ENCODE results near the gene PRDX3. TPM values are rescaled to one million over a fixed set of nuclear protein-coding genes. Genes with fewer than 3 reads are reported as not detected.

PRDX3 gene
- total RNA-seq, 1 donor from 2014 or later = 103 TPM

DNA sequence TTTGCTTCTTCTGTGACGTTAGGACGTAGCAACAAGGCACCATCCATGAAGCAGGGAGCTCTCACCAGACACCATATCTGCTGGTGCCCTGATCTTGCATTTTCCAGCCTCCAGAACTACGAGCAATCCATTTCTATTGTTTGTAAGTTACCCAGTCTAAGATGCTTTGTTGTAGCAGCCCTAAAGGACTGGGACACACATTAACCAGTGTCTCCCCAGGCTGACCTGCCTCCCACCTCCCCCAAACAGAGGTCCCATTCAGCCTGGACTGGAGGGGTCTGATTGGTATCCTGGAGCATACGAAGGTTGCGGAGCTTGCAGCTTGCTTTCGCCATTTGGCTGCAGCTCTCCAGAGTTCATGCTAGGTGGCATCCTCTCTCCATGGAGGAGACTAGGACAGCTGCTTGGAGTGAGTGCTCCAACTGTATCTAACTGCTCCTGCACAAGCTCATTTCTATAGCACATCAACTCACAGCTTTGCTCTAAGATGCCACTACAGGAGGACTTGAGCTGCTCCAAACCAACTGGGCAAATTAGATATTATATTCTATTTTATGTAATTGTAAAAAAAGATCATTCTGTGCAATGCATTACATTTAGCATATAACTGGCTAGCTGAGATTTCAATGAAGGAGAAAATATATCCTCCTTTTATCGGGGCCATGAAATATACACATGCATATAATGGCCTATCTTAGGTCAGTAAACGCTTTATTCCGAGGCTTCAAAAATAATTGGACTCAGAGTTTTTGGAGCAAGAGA, 20.8 kb upstream of the PRDX3 start:
- TF ChIP-seq, protein P1, sequence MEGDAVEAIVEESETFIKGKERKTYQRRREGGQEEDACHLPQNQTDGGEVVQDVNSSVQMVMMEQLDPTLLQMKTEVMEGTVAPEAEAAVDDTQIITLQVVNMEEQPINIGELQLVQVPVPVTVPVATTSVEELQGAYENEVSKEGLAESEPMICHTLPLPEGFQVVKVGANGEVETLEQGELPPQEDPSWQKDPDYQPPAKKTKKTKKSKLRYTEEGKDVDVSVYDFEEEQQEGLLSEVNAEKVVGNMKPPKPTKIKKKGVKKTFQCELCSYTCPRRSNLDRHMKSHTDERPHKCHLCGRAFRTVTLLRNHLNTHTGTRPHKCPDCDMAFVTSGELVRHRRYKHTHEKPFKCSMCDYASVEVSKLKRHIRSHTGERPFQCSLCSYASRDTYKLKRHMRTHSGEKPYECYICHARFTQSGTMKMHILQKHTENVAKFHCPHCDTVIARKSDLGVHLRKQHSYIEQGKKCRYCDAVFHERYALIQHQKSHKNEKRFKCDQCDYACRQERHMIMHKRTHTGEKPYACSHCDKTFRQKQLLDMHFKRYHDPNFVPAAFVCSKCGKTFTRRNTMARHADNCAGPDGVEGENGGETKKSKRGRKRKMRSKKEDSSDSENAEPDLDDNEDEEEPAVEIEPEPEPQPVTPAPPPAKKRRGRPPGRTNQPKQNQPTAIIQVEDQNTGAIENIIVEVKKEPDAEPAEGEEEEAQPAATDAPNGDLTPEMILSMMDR (IDR thresholded peaks at IDR 0.05; ENCODE audit: partially characterized antibody, unreplicated experiment) = peak; percentile 44
- H3K27ac Mint-ChIP-seq (ENCODE audit: unreplicated experiment) = peak overlapping the region; percentile 31
- peaks cover 6% of the 10 kb centered on the region for H3K4me1 Mint-ChIP-seq (ENCODE audit: low read depth, unreplicated experiment)
- H3K9me3 Mint-ChIP-seq (ENCODE audit: unreplicated experiment) = peaks cover 5% of the 10 kb centered on the region
- H3K27me3 Mint-ChIP-seq (ENCODE audit: unreplicated experiment) = no peaks in the 10 kb centered on the region
- H3K4me3 Mint-ChIP-seq (ENCODE audit: unreplicated experiment) = no peak overlapping the region
- H3K36me3 Mint-ChIP-seq (ENCODE audit: unreplicated experiment) = no peaks in the 10 kb centered on the region
- DNase-seq = peak; percentile 60

DNA sequence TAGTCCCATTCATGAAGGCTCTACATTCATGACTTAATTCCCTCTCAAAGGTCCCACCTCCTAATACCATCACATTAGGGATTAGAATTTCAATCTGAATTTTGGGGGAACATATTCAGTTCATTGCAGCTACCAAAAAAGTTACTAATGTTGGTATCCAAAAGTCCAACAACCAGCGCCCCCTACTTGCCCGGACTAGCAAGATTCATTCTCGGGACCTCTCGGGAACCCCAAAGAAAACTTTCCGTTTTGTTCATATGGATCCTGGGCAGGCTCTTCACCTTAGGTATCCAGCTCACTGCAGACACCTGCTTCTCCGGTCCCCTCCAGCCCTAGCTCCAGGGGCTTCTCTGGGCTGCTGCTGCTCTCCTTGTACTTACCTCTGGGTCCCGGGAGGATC, 19.8 kb upstream of the PRDX3 start:
- Mint-ChIP-seq H3K4me3 (ENCODE audit: unreplicated experiment) (peak overlapping the region; percentile 32), H3K4me1 (ENCODE audit: low read depth, unreplicated experiment) (peaks cover 6% of the 10 kb centered on the region), H3K27me3 (ENCODE audit: unreplicated experiment) (no peaks in the 10 kb centered on the region), H3K27ac (ENCODE audit: unreplicated experiment) (no peak overlapping the region), H3K9me3 (ENCODE audit: unreplicated experiment) (peaks cover 5% of the 10 kb centered on the region), H3K36me3 (ENCODE audit: unreplicated experiment) (no peaks in the 10 kb centered on the region)
- peak; percentile 31 for DNase-seq
- TF ChIP-seq, protein P1 (IDR thresholded peaks at IDR 0.05; ENCODE audit: partially characterized antibody, unreplicated experiment) = no peak

DNA sequence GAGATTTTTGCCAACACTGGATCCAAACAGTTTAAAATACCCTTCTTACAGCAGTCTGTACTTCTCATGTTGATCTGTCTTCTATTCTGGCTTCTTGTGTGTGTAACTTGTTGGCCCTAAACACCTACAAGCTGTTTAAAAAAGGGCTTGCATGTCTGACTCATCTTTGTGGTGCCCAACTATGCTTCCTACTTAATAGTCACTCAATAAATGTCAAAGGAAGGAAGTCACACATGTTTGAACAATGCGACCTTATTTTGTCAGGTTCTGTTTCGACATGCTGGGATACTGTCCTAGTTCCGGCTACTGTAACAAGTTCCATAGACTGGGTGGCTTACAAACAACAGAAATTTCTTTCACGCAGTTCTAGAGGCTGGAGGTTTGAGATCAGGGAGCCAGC, 19.3 kb upstream of the PRDX3 start:
- DNase-seq = no peak
- peaks cover 6% of the 10 kb centered on the region for H3K4me1 Mint-ChIP-seq (ENCODE audit: low read depth, unreplicated experiment)
- H3K36me3 Mint-ChIP-seq (ENCODE audit: unreplicated experiment) = peaks cover 4% of the 10 kb centered on the region
- H3K9me3 Mint-ChIP-seq (ENCODE audit: unreplicated experiment) = peaks cover 5% of the 10 kb centered on the region
- no peak overlapping the region for H3K27ac Mint-ChIP-seq (ENCODE audit: unreplicated experiment)
- no peaks in the 10 kb centered on the region for H3K27me3 Mint-ChIP-seq (ENCODE audit: unreplicated experiment)
- no peak overlapping the region for H3K4me3 Mint-ChIP-seq (ENCODE audit: unreplicated experiment)
- TF ChIP-seq, protein P1 (IDR thresholded peaks at IDR 0.05; ENCODE audit: partially characterized antibody, unreplicated experiment) = no peak

DNA sequence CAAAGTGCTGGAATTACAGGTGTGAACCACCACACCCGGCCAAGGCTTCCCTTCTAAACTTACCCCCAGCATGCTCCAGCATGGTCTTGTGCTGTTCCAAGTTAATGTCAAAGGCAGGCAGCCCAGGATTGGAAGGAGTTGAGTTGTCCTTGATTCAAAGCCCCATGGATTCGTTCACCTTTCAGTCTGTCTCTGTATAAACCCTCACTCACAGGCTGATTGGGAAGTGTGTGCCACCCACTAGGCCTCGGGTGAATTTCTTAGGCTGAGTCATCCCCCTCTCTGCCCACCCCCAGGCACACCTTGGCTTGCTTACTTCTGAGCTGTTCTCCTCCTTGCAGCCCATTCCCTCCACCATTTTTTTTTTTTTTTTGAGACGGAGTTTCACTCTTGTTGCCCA, 13.3 kb upstream of the PRDX3 start:
- no peak overlapping the region for H3K27ac Mint-ChIP-seq (ENCODE audit: unreplicated experiment)
- H3K9me3 Mint-ChIP-seq (ENCODE audit: unreplicated experiment) = peaks cover 3% of the 10 kb centered on the region
- H3K4me1 Mint-ChIP-seq (ENCODE audit: low read depth, unreplicated experiment) = no peaks in the 10 kb centered on the region
- H3K4me3 Mint-ChIP-seq (ENCODE audit: unreplicated experiment) = no peak overlapping the region
- TF ChIP-seq, protein P1 (IDR thresholded peaks at IDR 0.05; ENCODE audit: partially characterized antibody, unreplicated experiment) = no peak
- DNase-seq = no peak
- H3K27me3 Mint-ChIP-seq (ENCODE audit: unreplicated experiment) = no peaks in the 10 kb centered on the region
- peaks cover 5% of the 10 kb centered on the region for H3K36me3 Mint-ChIP-seq (ENCODE audit: unreplicated experiment)

DNA sequence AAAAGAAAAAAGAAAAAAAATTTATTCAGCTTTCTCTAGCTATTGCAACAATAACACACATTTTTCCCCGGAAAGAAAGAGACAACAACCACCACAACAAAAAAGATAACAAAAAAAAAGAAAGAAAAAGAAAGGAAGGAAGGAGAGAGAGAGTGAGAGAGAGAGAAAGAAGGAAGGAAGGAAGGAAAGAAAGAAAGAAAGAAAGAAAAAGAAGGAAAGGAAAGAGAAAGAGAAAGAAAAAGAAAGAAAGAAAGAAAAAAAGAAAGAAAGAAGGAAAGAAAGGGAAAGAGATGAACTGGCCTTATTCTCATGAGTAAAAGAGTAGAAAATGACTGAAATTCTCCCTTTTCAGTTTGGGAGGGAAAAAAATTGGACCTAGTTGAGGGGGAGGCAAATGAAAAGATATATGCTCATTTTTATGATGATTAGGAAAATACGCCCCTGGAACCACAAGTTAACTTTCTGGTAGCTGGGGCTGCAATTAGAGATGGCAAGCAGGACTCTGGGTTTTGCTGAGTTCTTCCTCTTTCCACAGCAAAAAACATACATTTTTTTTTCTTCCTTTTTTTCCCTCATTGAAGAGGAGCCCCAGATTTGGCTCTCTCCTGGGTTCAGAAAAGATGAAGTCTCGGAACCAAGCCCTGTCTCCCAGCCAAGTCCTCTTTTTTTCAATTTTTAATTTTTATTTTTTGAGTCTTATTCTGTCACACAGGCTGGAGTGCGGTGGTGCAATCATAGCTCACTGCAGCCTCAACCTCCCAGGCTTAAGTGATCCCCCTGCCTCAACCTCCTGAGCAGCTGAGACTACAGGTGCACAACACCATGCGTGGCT, 12.6 kb upstream of the PRDX3 start:
- no peaks in the 10 kb centered on the region for H3K27me3 Mint-ChIP-seq (ENCODE audit: unreplicated experiment)
- H3K9me3 Mint-ChIP-seq (ENCODE audit: unreplicated experiment) = peaks cover 3% of the 10 kb centered on the region
- H3K27ac Mint-ChIP-seq (ENCODE audit: unreplicated experiment) = no peak overlapping the region
- H3K4me3 Mint-ChIP-seq (ENCODE audit: unreplicated experiment) = no peak overlapping the region
- TF ChIP-seq, protein P1 (IDR thresholded peaks at IDR 0.05; ENCODE audit: partially characterized antibody, unreplicated experiment) = no peak
- no peak for DNase-seq
- H3K36me3 Mint-ChIP-seq (ENCODE audit: unreplicated experiment) = peaks cover 5% of the 10 kb centered on the region
- H3K4me1 Mint-ChIP-seq (ENCODE audit: low read depth, unreplicated experiment) = no peaks in the 10 kb centered on the region
